Activated CD8-positive, alpha-beta T cell treated with anti-CD3 and anti-CD28 coated beads for 36 hours (primary cell): Measurements from ENCODE around the gene INTS6. TPM values are rescaled to one million over a fixed set of nuclear protein-coding genes. Genes with fewer than 3 reads are reported as not detected.

Experiments
- ATAC-seq: fragments of 200-7000 bp; cut with Tn5 transposase; one replicate; pipeline ENCODE4 v1.10.0; 2021; ENCODE audit warnings: mild to moderate bottlenecking, moderate library complexity
- CTCF ChIA-PET: fragments of 350-600 bp; sonication (Branson Sonifier 250); formaldehyde crosslinking; loops from one replicate; lab custom pipeline; 2021; ENCODE audit warnings: antibody characterized with exemption; lab: Charles Lee
- POLR2A ChIA-PET: fragments of 350-600 bp; sonication (Branson Sonifier 250); formaldehyde crosslinking; loops from one replicate; lab custom pipeline; 2021; ENCODE audit warnings: antibody characterized with exemption; lab: Charles Lee
- DNase-seq: peaks from one replicate; pipeline ENCODE4 v3.0.0-alpha.2; 2020
- H3K27ac Mint-ChIP-seq: one replicate; pipeline ENCODE4 v1.8.0; 2021; ENCODE audit warnings: mild to moderate bottlenecking, mixed read lengths
- H3K27me3 Mint-ChIP-seq: one replicate; pipeline ENCODE4 v1.8.0; 2021; ENCODE audit warnings: mixed read lengths
- H3K36me3 Mint-ChIP-seq: one replicate; pipeline ENCODE4 v1.8.0; 2021; ENCODE audit warnings: low read depth, mixed read lengths
- H3K4me1 Mint-ChIP-seq: one replicate; pipeline ENCODE4 v1.8.0; 2021; ENCODE audit warnings: low read depth, mixed read lengths
- H3K4me3 Mint-ChIP-seq: one replicate; pipeline ENCODE4 v1.8.0; 2021; ENCODE audit warnings: mild to moderate bottlenecking, moderate library complexity, mixed read lengths
- H3K9me3 Mint-ChIP-seq: one replicate; pipeline ENCODE4 v1.8.0; 2021; ENCODE audit warnings: mixed read lengths
- CTCF ChIP-seq: fragments of 200-600 bp; IDR thresholded peaks from one replicate; pipeline ENCODE4 v1.8.0; 2022; ENCODE audit warnings: antibody characterized with exemption, mild to moderate bottlenecking
- intact Hi-C: fragments of 100-400 bp; cut with micrococcal nuclease; formaldehyde crosslinking; loops from one replicate; pipeline ENCODE4 v1.10.0; 2022
- total RNA-seq, 2 experiments: library from RNA; stranded (reverse); gene quantifications; one replicate each; pipeline ENCODE4 v1.2.3, GENCODE V29; 2021

The INTS6 gene
- total RNA-seq, 2 experiments from 2014 or later: 52.4 to 54.5 TPM

GRCh38 chr13:51500687-51501086 is 47.9 kb upstream of the INTS6 start:
- H3K4me1 Mint-ChIP-seq: peaks cover 17% of the 10 kb centered on the region
- H3K4me3 Mint-ChIP-seq: no peak overlapping the region
- peaks cover 8% of the 10 kb centered on the region for H3K27me3 Mint-ChIP-seq
- ATAC-seq (no peak), DNase-seq (no peak)
- ChIA-PET POLR2A (no interaction called here), CTCF (no interaction called here)
- no peaks in the 10 kb centered on the region for H3K36me3 Mint-ChIP-seq
- no peak overlapping the region for H3K27ac Mint-ChIP-seq
- no peaks in the 10 kb centered on the region for H3K9me3 Mint-ChIP-seq
- no peak for TF ChIP-seq CTCF
- intact Hi-C loops: no loop called here

- no peaks in the 10 kb centered on the region for H3K36me3 Mint-ChIP-seq
- no peak for TF ChIP-seq CTCF
- ATAC-seq: no peak
- no peak for DNase-seq
- ChIA-PET CTCF (no interaction called here), POLR2A (no interaction called here)
- no peak overlapping the region for H3K4me3 Mint-ChIP-seq
- H3K9me3 Mint-ChIP-seq: no peaks in the 10 kb centered on the region
- intact Hi-C loops: no loop called here
- H3K4me1 Mint-ChIP-seq: peaks cover 17% of the 10 kb centered on the region
- peaks cover 8% of the 10 kb centered on the region for H3K27me3 Mint-ChIP-seq
- H3K27ac Mint-ChIP-seq: no peak overlapping the region
These were observed 47.0 kb upstream of the INTS6 start for GRCh38 chr13:51499841-51500240.

GRCh38 chr13:51495316-51495715 is 42.5 kb upstream of the INTS6 start:
- no peaks in the 10 kb centered on the region for H3K9me3 Mint-ChIP-seq
- no peak overlapping the region for H3K27ac Mint-ChIP-seq
- H3K4me3 Mint-ChIP-seq: no peak overlapping the region
- no peaks in the 10 kb centered on the region for H3K36me3 Mint-ChIP-seq
- ATAC-seq (no peak), DNase-seq (no peak)
- intact Hi-C loops: no loop called here
- no peak for TF ChIP-seq CTCF
- H3K4me1 Mint-ChIP-seq: peaks cover 1% of the 10 kb centered on the region
- H3K27me3 Mint-ChIP-seq: peaks cover 9% of the 10 kb centered on the region
- ChIA-PET POLR2A (no interaction called here), CTCF (no interaction called here)

GRCh38 chr13:51494156-51494555 is 41.3 kb upstream of the INTS6 start:
- intact Hi-C loops: no loop called here
- H3K27ac Mint-ChIP-seq: no peak overlapping the region
- no peaks in the 10 kb centered on the region for H3K36me3 Mint-ChIP-seq
- no peak overlapping the region for H3K4me3 Mint-ChIP-seq
- H3K4me1 Mint-ChIP-seq: no peaks in the 10 kb centered on the region
- ChIA-PET CTCF (no interaction called here), POLR2A (no interaction called here)
- no peak for TF ChIP-seq CTCF
- peaks cover 8% of the 10 kb centered on the region for H3K27me3 Mint-ChIP-seq
- no peaks in the 10 kb centered on the region for H3K9me3 Mint-ChIP-seq
- ATAC-seq (no peak), DNase-seq (no peak)

- H3K4me1 Mint-ChIP-seq: no peaks in the 10 kb centered on the region
- H3K9me3 Mint-ChIP-seq: no peaks in the 10 kb centered on the region
- CTCF ChIA-PET: interaction anchor here (1.0 kb wide), 1 partner anchor 11 kb away, joined by 3 read pairs; no protein-coding TSS in a partner anchor
- no peak for TF ChIP-seq CTCF
- ATAC-seq (no peak), DNase-seq (no peak)
- no peaks in the 10 kb centered on the region for H3K27me3 Mint-ChIP-seq
- H3K36me3 Mint-ChIP-seq: no peaks in the 10 kb centered on the region
- H3K4me3 Mint-ChIP-seq: no peak overlapping the region
- no peak overlapping the region for H3K27ac Mint-ChIP-seq
- intact Hi-C loops: no loop called here
- POLR2A ChIA-PET: no interaction called here
These were observed 35.4 kb upstream of the INTS6 start for GRCh38 chr13:51488212-51488611.
